Colon (tissue), 2 donors: Measurements from ENCODE around the gene AP2A2.

ENCODE experiments used
- FAIRE-seq: peaks from 2 replicates; lab custom pipeline; 2012; peaks lifted over from hg19 to GRCh38; lab: Jason Lieb, UNC
- donor health status: control.
- donor health status: control.

AP2A2 gene

GRCh38 chr11:996681-997080 lies 71.0 kb downstream of the AP2A2 start:
- no peak for FAIRE-seq

GRCh38 chr11:997907-998306 lies 72.2 kb downstream of the AP2A2 start:
- no peak for FAIRE-seq

GRCh38 chr11:999009-999408 lies 73.3 kb downstream of the AP2A2 start:
- no peak for FAIRE-seq

GRCh38 chr11:1000357-1001278 lies 74.9 kb downstream of the AP2A2 start:
- no peak for FAIRE-seq

GRCh38 chr11:1001617-1002405 lies 76.1 kb downstream of the AP2A2 start:
- no peak for FAIRE-seq

- FAIRE-seq = no peak
These were observed 76.8 kb downstream of the AP2A2 start for GRCh38 chr11:1002406-1002984.

- FAIRE-seq = no peak
These were observed 77.5 kb downstream of the AP2A2 start for GRCh38 chr11:1003159-1003558.

- FAIRE-seq = no peak
These were observed 80.3 kb downstream of the AP2A2 start for GRCh38 chr11:1005928-1006327.

GRCh38 chr11:1006762-1007161 lies 81.1 kb downstream of the AP2A2 start:
- FAIRE-seq = no peak

- FAIRE-seq = no peak
These were observed 81.6 kb downstream of the AP2A2 start for GRCh38 chr11:1007279-1007678.

- FAIRE-seq = no peak
These were observed 82.5 kb downstream of the AP2A2 start for GRCh38 chr11:1008001-1008802.

GRCh38 chr11:1008803-1009145 lies 83.1 kb downstream of the AP2A2 start:
- FAIRE-seq = no peak

GRCh38 chr11:1009371-1009770 lies 83.7 kb downstream of the AP2A2 start:
- no peak for FAIRE-seq

- FAIRE-seq = no peak
These were observed 84.3 kb downstream of the AP2A2 start for GRCh38 chr11:1009991-1010390.

- no peak for FAIRE-seq
These were observed 85.1 kb downstream of the AP2A2 start for GRCh38 chr11:1010551-1011319.

GRCh38 chr11:1011320-1011698 lies 85.6 kb downstream of the AP2A2 start:
- no peak for FAIRE-seq

GRCh38 chr11:1012291-1012690 lies 86.6 kb downstream of the AP2A2 start:
- FAIRE-seq = no peak

GRCh38 chr11:1012740-1013630 lies 87.3 kb downstream of the AP2A2 start:
- FAIRE-seq = no peak

- FAIRE-seq = no peak
These were observed 87.9 kb downstream of the AP2A2 start for GRCh38 chr11:1013631-1013935.

GRCh38 chr11:1014276-1014675 lies 88.6 kb downstream of the AP2A2 start:
- no peak for FAIRE-seq

GRCh38 chr11:1015064-1015463 lies 89.4 kb downstream of the AP2A2 start:
- FAIRE-seq = no peak
